A172 (cell line): Measurements from ENCODE around the gene QSOX2. TPM values are rescaled to one million over a fixed set of nuclear protein-coding genes. Genes with fewer than 3 reads are reported as not detected.

Source experiments
- DNase-seq: peaks from one replicate; pipeline ENCODE4 v3.0.0-alpha.2; 2015; ENCODE audit warnings: low spot score
- total RNA-seq: library from RNA; depleted of rRNA; stranded (reverse); fragments of >200 nt; shearing (Covaris generic); gene quantifications from 2 replicates; pipeline ENCODE4 v1.2.3, GENCODE V29; 2014

The QSOX2 gene
- total RNA-seq, 1 experiment from 2014 or later = 39.7 TPM

DNA sequence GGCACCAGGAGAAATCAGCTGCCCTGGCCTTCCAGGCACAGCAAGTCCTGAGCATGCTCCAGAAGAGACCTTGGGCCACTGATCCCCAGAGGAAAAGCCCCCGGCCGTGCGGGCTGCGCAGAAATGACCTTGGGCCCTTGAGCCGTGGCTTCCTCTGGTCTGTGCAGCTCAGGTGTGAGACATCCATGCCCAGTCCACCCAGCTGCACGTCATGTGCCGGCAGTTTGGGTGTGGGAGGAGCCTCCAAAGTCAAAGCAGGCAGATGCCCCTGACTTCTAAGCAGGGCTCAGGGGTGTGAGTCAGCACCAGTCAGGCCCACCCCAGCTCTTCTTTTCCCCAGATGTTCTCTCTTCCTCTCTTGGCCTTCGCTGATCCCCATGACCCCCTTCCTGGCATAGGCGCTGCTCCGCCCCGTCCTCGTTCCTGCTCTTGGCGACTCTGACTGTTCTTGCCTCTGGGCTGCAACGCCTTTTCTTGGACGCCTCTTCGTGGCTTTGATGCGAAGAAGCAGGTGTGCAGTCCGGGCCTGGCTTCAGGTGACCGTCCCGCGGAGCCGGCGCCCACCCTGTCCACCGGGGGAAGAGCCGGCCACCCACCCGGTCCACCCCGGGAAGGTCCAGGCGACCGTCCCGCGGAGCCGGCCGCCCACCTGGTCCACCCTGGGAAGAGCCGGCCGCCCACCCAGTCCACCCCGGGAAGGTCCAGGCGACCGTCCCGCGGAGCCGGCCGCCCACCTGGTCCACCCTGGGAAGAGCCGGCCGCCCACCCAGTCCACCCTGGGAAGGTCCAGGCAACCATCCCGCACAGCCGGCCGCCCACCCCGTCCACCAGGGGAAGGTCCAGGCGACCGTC lies 5.9 kb upstream of the QSOX2 start:
- no peak for DNase-seq

DNA sequence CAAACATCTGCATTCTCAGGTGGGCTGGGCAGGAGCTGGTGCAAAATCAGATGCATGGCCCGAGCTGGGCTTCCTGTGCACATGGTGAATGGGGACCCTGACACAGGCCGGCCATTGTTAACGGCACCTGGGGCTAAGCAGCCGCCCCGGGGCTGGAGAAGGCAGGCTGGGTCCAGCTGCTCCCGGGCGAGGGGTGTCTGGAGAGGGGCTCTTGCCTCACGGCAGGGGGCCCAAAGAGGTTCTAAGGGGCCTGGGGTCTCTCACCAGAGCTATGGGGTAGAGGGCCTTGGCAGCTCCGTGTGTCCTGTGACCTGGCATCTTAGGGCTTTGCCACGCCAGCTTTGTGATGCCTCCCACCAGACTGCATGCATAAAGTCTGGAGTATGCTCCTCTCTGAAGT lies 5.1 kb upstream of the QSOX2 start:
- DNase-seq = no peak

DNA sequence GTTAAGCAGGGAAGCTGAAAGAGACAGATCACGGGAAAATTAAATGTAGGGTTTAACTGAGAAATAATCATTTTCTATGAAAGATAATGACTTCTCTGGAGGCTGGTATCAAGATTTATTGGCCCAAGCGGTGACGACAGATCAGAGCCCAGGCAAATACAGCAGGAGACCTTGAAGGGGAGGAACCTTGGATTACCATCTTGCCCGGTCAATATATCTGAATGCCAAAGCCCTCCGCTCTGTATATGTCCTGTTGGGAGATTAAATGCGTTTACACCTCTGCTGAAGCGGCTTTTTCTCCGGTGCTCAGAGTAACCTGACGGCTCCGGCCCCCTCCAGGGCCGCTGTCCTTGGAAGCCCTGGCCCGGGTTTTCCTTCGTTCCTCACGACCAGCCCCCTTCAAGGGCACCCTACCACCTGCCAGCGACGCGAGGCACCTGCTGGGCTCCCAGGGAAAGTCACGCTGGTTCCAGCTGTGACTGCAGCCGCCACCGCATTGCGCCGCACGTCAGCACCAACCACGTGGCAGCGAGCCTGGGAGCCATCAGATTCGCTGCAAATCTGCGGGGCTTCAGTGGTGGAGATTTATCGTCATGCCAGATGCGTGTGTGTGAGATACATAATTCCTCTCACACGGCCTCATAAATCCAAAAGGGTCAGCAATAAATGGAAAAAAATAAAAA lies 4.4 kb upstream of the QSOX2 start:
- no peak for DNase-seq

DNA sequence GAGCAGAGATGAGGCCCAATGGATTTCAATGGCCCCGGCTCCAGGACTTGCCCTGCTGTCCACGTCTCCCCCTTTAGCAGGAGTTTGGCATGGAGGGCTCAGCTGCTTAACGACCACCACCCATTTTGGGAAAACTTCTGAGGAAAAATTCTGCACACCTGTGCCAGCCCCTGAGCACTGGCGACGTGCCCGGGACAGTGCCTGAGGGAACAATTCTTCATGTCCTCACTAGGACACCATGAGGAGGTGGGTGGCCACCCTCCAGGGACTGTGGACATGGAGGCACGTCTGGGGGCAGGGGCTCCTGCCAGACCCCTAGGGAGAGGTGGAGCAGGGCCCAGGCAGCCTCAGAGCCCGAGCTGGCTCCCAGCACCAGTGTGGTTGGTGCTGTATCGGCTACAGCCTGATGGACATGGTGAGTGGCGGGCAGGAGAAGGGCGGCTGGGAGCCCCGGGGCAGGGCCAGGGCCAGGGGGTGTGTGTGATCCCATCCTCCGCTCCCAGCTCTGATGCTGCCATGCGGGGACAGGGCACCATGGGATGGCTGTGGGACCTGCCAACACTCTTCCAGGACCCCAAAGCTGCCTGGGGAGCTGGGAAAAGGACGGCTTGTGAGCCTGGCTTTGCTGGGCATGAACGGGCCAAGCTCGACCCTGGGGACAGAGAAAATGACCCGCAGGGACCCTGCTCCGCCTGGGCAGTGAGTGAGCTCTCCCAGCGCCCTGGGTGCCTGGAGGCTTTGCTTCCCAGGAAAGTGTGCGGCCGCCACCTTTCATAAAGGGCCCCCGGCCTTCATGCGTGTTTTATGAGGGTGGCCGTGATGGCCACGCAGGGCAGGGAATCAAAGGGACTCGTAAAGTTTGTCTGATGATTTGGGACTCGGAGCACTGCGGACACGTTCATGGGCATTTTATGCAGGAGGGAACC lies 3.6 kb upstream of the QSOX2 start:
- DNase-seq = no peak

DNA sequence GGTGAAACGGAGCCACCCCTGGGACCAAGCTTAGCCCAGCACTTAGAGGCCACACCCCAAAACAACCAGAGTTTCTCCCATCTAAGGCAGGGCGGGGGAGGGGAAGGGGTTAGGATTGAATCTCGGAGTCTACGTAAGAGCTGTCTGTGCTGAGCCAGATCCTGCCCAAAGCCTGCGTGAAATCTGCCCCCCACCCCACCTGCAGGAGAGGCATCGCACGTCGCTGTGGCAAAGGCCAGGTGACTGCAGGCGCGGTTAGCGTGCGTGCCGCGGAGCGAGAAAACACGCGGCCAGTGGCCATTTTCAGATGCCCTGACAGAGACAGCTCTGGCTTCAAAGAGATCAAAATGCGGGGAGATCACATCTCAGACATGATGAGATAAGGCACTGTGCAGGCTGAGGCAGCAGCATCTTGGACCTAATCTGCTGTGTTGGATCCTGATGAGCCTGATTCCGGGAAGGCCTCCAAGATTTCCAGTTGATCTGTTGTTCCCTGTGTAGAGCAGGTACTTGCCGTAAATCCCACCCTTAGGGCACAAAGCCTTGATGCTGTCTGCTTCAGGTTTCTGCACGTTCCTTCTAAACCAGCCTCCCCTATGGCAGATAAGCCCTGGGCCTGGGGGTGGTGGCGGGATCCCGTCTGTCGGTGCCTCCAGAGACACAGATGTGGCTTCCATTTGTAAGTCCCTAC lies 2.5 kb upstream of the QSOX2 start:
- DNase-seq = no peak

DNA sequence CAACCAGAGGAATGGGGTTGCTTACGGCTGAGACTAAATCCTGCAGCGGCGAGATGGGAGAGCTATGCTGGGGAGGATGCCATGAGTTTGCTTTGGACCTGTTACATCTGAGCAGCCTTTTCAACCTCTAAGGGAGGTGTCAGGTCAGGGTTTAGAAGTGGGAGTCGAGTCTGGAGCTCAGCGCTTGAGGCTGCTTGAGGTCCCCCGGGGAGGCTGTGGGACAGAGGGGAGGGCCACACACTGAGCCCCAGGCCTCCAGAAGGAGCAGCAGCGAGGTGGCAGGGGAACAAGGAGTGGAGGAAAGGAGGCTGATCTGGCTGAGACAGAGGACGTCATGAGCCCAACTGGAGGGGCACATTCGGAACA lies 1.9 kb upstream of the QSOX2 start:
- no peak for DNase-seq

DNA sequence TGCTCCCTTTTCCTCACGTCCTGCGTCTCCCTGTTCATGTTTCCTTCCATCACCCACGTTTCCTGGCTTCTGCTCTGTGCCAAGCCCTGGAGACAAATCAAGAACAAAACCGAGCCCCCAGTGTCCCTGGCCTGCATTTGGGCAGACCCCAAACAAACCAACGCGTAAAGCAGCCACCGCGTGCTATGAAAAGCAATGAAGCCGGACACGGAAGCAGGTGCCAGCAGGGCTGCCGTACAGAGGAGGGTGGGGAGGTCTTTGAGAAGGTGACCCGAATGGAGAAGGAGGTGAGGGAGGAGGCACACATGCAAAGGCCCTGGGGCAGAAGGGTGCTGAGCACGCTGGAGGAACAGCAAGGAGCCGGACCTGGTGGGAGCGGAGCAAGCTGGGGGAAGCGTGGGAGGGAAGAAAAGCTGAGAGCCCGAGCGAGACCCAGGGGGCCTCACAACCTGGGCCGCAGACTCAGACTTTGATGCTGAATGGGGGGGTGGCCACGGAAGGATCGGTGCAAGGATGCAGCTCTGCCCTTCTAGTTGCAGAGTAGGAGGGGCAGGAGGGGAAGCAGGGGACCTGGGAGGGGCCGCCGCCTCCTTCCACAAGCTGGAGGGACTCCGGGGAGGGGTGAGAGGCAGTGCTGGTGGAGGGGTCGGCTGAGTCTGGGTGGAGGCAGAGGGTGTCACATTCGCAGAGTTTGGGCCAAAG lies 1.4 kb upstream of the QSOX2 start:
- DNase-seq = no peak

- DNase-seq = no peak
These were observed 718 bp downstream of the QSOX2 start for GRCh38 chr9:136244969-136245218.

GRCh38 chr9:136244122-136244968 lies 1.3 kb downstream of the QSOX2 start:
- DNase-seq = no peak

GRCh38 chr9:136243631-136244030 lies 2.0 kb downstream of the QSOX2 start:
- DNase-seq = no peak

- DNase-seq = no peak
These were observed 2.6 kb downstream of the QSOX2 start for GRCh38 chr9:136242918-136243525.

DNA sequence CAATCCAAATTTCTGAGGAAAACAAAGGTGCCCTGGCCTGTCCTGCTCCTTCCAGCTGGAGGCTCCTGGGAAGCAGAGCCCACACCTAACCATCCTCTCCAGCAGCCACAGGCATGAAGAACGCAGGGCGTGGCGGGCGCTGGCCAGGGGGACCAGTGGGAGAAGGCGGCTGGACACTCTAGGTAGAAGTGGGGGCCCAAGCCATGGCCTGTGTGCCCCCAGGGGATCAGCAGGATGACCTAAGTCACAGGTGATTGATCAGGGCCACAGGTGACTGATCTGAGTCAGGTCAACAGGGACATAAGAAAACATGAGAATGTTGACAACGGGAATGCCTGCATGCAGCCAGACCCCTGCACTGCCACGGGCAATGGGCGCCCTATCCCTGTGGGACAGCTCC lies 3.4 kb downstream of the QSOX2 start:
- no peak for DNase-seq

DNA sequence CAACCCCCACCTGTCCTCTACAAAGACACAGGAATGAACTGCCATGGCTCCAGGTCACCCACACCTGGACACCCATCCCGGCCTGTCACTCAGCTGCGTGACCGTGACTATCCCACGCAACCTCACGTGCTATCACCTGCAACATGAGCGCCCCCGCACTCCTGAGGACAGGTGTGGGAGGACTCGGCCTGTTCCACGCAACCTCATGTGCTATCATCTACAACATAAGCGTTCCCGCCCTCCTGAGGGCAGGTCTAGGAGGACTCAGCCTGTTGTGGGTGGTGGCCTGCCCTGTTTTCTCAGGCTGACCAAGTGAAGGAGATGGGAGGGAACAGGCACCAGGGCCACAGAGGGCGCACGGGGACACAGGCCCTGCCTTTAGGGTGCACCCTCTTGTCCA lies 4.1 kb downstream of the QSOX2 start:
- DNase-seq = no peak

- DNase-seq = no peak
These were observed 4.7 kb downstream of the QSOX2 start for GRCh38 chr9:136240941-136241340.

DNA sequence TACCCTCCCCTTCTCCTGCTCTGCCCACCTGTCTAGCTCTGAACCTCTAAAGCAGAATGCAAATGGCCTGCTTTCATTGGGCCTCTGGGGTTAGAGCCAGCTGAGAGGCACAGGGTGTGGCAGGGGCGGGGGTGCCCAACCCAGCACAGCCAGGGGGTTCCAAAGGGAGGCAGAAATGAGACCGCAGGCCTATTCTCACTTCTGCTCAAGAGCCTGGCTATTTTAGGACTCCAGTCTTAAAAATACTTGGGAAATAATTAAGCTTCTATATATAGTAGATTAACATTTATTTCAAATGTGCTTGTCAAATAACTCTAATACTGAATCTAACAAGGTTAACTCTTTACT lies 5.7 kb downstream of the QSOX2 start:
- no peak for DNase-seq

- DNase-seq = no peak
These were observed 6.3 kb downstream of the QSOX2 start for GRCh38 chr9:136239135-136239982.

- DNase-seq = no peak
These were observed 7.3 kb downstream of the QSOX2 start for GRCh38 chr9:136238342-136238732.

DNA sequence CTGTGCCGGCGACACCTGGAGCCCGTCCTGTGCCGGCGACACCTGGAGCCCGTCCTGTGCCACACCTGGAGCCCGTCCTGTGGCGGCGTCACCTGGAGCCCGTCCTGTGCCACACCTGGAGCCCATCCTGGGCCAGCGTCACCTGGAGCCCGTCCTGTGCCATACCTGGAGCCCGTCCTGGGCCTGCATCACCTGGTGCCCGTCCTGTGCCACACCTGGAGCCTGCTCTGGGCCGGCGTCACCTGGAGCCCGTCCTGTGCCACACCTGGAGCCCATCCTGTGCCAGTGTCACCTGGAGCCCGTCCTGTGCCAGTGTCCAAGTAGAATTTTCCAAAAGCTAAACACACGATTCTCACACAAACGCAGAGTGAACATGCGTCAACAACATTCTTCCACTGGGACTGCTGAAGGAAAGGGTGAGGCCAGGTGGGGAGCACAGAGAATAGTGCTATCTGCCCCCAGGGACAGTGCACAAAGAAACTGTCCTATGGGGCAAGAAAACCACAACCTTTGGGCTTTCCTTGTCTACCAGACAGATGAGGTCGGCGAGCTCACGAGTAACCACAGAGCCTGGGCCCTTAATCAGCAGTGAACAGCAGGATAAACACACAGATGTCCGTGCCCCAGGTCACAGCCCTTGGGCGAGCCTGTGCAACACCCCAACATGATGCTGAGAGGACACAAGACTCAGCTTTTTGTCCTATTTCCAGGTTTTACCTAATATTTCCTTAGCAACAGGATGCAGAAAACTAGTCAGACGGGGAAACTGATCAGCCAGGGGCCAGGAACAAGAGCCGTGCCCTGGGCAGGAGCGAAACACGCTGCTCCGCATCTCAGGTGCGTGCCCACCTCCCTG lies 7.9 kb downstream of the QSOX2 start:
- no peak for DNase-seq
